PC-3 (cell line): ENCODE measurements around the gene NTM. TPM values are rescaled to one million over a fixed set of nuclear protein-coding genes. Genes with fewer than 3 reads are reported as not detected.

Source experiments
- ATAC-seq: fragments of 200-7000 bp; cut with Tn5 transposase; 2 replicates; pipeline ENCODE4 v1.9.1; 2020; ENCODE audit warnings: mild to moderate bottlenecking, moderate library complexity
- BruUV-seq: library from RNA; stranded (reverse); fragments of 400-500 nt; replicated peaks from 2 replicates; lab custom pipeline; 2021; lab: Mats Ljungman, UMichigan
- CTCF ChIA-PET: fragments of 300-600 bp; sonication (Branson Sonifier 250); formaldehyde crosslinking; loops from one replicate; lab custom pipeline; 2022; ENCODE audit warnings: antibody characterized with exemption; lab: Charles Lee
- POLR2A ChIA-PET: fragments of 300-600 bp; sonication (Branson Sonifier 250); formaldehyde crosslinking; loops from one replicate; lab custom pipeline; 2022; ENCODE audit warnings: antibody characterized with exemption; ENCODE audit not compliant: unreplicated experiment; lab: Charles Lee
- DNase-seq: peaks from one replicate; pipeline ENCODE4 v3.0.0-alpha.2; 2015
- H2AFZ ChIP-seq: fragments of 300-600 bp; sonication (generic); 2 replicates; pipeline ENCODE4 v1.6.0; 2016; ENCODE audit warnings: antibody characterized with exemption, low read length
- H3F3A ChIP-seq: fragments of 300-600 bp; sonication (generic); one replicate; pipeline ENCODE4 v1.6.0; 2017; ENCODE audit warnings: antibody characterized with exemption, low read length, control low read depth, mild to moderate bottlenecking; ENCODE audit not compliant: unreplicated experiment
- H3K27ac ChIP-seq: fragments of 300-600 bp; sonication (generic); 2 replicates; pipeline ENCODE4 v1.5.1; 2016; ENCODE audit warnings: mild to moderate bottlenecking, low read length
- H3K27me3 ChIP-seq: fragments of 300-600 bp; sonication (generic); 2 replicates; pipeline ENCODE4 v1.6.1; 2016; ENCODE audit warnings: low read length, mixed read lengths
- H3K36me3 ChIP-seq: fragments of 300-600 bp; sonication (generic); 2 replicates; pipeline ENCODE4 v1.6.1; 2016; ENCODE audit warnings: low read depth, mixed run types, low read length, mixed read lengths
- H3K4me1 ChIP-seq: fragments of 300-600 bp; sonication (generic); 2 replicates; pipeline ENCODE4 v1.5.1; 2016; ENCODE audit warnings: low read length; ENCODE audit not compliant: insufficient read depth
- H3K4me2 ChIP-seq: fragments of 300-600 bp; sonication (generic); 2 replicates; pipeline ENCODE4 v1.6.0; 2016; ENCODE audit warnings: low read length
- H3K4me3 ChIP-seq: fragments of 300-600 bp; sonication (generic); 2 replicates; pipeline ENCODE4 v1.5.1; 2016; ENCODE audit warnings: mild to moderate bottlenecking, low read length, mixed read lengths
- H3K79me2 ChIP-seq: fragments of 300-600 bp; sonication (generic); 2 replicates; pipeline ENCODE4 v1.6.1; 2017; ENCODE audit warnings: low read length, mixed read lengths
- H3K9ac ChIP-seq: fragments of 300-600 bp; sonication (generic); 2 replicates; pipeline ENCODE4 v1.6.0; 2016; ENCODE audit warnings: mild to moderate bottlenecking, low read length
- H3K9me2 ChIP-seq: fragments of 300-600 bp; sonication (generic); replicated peaks from 2 replicates; pipeline ENCODE4 v1.6.1; 2016; ENCODE audit warnings: mixed run types, low read length, mixed read lengths
- H3K9me3 ChIP-seq: fragments of 300-600 bp; sonication (generic); 2 replicates; pipeline ENCODE4 v1.6.1; 2016; ENCODE audit warnings: low read length, mixed read lengths
- H4K20me1 ChIP-seq: fragments of 300-600 bp; sonication (generic); 2 replicates; pipeline ENCODE4 v1.6.1; 2016; ENCODE audit warnings: low read length, mixed read lengths
- EZH2 ChIP-seq: fragments of 300-600 bp; sonication (generic); IDR thresholded peaks from one replicate; pipeline ENCODE4 v1.6.1; 2017; ENCODE audit warnings: antibody characterized with exemption, mild to moderate bottlenecking, low read length; ENCODE audit not compliant: unreplicated experiment
- EZH2phosphoT487 ChIP-seq: fragments of 300-600 bp; sonication (generic); IDR thresholded peaks from 2 replicates; pipeline ENCODE4 v1.6.1; 2018; ENCODE audit warnings: mild to moderate bottlenecking, antibody characterized with exemption, low read length, borderline replicate concordance
- intact Hi-C: fragments of 100-400 bp; cut with micrococcal nuclease; formaldehyde crosslinking; loops from 2 replicates; pipeline ENCODE4 v1.9.0; 2023
- total RNA-seq: library from RNA; depleted of rRNA; stranded (reverse); fragments of >200 nt; gene quantifications from 2 replicates; pipeline ENCODE4 v1.2.3, GENCODE V29; 2014
- TF ChIP-seq, protein P1 (sequence below): fragments of 300-600 bp; sonication (generic); conservative IDR thresholded peaks from 2 replicates; pipeline ENCODE4 v1.5.1; 2017; ENCODE audit warnings: antibody characterized with exemption, low read depth, mild to moderate bottlenecking, low read length

Gene NTM
- total RNA-seq, 1 experiment from 2014 or later = not detected

DNA sequence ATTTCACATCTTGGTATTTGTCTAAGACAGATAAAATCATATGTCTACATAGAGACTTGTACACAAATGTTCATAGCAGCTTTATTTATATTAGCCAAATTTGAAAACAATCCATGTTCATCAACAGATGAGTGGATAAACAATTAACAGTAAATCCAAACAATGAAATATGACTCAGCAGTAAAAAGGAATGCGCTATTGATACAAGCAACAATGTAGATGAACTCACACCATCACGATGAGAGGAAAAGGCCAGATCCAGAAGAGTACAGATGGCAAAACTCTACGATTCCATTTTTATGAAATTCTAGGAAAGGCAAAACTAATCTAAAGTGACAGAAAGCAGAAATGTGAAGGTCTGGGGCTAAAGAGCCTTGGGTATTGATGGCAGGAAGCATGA, 384.3 kb downstream of the NTM start:
- Histone ChIP-seq H3K4me1 (no peaks in the 10 kb centered on the region), H3K9ac (no peak overlapping the region), H4K20me1 (no peaks in the 10 kb centered on the region), H3K9me2 (no peaks in the 10 kb centered on the region), H3K27me3 (peaks cover 13% of the 10 kb centered on the region; the same call in 1 of the 2 replicates), H3F3A (no peaks in the 10 kb centered on the region), H3K27ac (no peak overlapping the region), H2AFZ (no peak overlapping the region), H3K4me2 (no peak overlapping the region), H3K36me3 (no peaks in the 10 kb centered on the region), H3K4me3 (no peak overlapping the region), H3K9me3 (peaks cover 3% of the 10 kb centered on the region; the same call in 1 of the 2 replicates), H3K79me2 (no peaks in the 10 kb centered on the region)
- POLR2A ChIA-PET = no interaction called here
- ATAC-seq = no peak
- intact Hi-C loops = no loop called here
- TF ChIP-seq, protein P1, sequence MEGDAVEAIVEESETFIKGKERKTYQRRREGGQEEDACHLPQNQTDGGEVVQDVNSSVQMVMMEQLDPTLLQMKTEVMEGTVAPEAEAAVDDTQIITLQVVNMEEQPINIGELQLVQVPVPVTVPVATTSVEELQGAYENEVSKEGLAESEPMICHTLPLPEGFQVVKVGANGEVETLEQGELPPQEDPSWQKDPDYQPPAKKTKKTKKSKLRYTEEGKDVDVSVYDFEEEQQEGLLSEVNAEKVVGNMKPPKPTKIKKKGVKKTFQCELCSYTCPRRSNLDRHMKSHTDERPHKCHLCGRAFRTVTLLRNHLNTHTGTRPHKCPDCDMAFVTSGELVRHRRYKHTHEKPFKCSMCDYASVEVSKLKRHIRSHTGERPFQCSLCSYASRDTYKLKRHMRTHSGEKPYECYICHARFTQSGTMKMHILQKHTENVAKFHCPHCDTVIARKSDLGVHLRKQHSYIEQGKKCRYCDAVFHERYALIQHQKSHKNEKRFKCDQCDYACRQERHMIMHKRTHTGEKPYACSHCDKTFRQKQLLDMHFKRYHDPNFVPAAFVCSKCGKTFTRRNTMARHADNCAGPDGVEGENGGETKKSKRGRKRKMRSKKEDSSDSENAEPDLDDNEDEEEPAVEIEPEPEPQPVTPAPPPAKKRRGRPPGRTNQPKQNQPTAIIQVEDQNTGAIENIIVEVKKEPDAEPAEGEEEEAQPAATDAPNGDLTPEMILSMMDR = no peak
- TF ChIP-seq EZH2 (no peak), EZH2phosphoT487 (no peak)
- DNase-seq = peak; percentile 14
- CTCF ChIA-PET = no interaction called here
- no TSS peak for BruUV-seq

DNA sequence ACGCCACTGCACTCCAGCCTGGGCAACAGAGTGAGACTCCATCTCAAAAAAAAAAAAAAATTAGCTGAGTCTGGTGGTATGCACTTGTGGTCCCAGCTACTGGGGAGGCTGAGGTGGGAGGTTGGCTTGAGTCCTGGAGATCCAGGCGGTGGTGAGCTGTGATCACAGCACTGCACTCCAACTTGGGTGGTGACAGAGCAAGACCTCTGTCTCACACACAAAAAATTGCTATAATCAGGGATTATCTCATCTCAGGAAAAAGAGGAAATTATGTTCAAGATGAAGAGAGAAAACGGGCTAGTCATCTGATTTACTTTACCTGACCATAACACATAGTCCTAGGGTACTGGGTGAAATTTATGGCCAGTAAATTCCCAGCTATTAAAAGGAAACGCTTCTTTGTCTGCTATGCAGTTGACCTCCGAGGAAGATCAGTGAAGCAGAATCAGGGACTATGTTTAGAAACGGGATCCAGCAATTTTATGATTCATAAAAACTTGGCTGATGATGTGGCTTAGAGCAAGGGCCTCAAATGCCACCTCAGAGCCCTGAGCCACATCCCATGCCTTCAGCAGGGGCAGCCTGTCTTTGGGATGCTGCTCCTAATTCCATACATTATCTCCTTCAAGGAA, 386.2 kb downstream of the NTM start:
- H3K4me3 ChIP-seq = no peak overlapping the region
- intact Hi-C loops = no loop called here
- BruUV-seq = no TSS peak
- H2AFZ ChIP-seq = no peak overlapping the region
- no peaks in the 10 kb centered on the region for H3K9me2 ChIP-seq
- CTCF ChIA-PET = no interaction called here
- peaks cover 18% of the 10 kb centered on the region; the same call in 1 of the 2 replicates for H3K27me3 ChIP-seq
- H4K20me1 ChIP-seq = no peaks in the 10 kb centered on the region
- H3K4me1 ChIP-seq = no peaks in the 10 kb centered on the region
- no peak overlapping the region for H3K9ac ChIP-seq
- no peak overlapping the region for H3K27ac ChIP-seq
- ATAC-seq (no peak), DNase-seq (no peak)
- H3K4me2 ChIP-seq = no peak overlapping the region
- H3K36me3 ChIP-seq = no peaks in the 10 kb centered on the region
- no peak for TF ChIP-seq EZH2
- POLR2A ChIA-PET = no interaction called here
- H3K79me2 ChIP-seq = no peaks in the 10 kb centered on the region
- no peaks in the 10 kb centered on the region for H3F3A ChIP-seq
- peaks cover 3% of the 10 kb centered on the region; the same call in 1 of the 2 replicates for H3K9me3 ChIP-seq

DNA sequence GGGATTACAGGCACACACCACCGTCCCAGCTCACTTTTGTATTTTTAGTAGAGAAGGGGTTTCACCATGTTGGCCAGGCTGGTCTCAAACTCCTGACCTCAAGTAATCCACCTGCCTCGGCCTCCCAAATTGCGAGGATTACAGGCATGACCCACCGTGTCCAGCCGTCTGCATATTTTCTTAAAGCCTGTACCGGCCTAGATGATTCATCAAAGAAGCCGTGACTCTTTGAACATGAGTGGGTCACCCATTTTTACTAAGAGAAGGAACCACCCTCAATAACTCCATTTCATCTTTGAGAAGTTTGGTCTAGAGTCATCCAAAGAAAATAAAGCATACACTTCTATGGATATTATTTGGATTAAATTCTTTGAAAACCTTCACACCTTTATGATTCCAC, 388.3 kb downstream of the NTM start:
- Histone ChIP-seq H3K27ac (no peak overlapping the region), H3K4me3 (no peak overlapping the region), H4K20me1 (no peaks in the 10 kb centered on the region), H3K4me1 (no peaks in the 10 kb centered on the region), H3K9me2 (no peaks in the 10 kb centered on the region), H3K79me2 (no peaks in the 10 kb centered on the region), H3K9ac (no peak overlapping the region), H3F3A (no peaks in the 10 kb centered on the region), H3K36me3 (no peaks in the 10 kb centered on the region), H3K4me2 (no peak overlapping the region), H3K9me3 (peaks cover 3% of the 10 kb centered on the region; the same call in 1 of the 2 replicates), H2AFZ (no peak overlapping the region), H3K27me3 (peaks cover 30% of the 10 kb centered on the region)
- CTCF ChIA-PET = no interaction called here
- ATAC-seq (no peak), DNase-seq (no peak)
- no peak for TF ChIP-seq EZH2phosphoT487
- intact Hi-C loops = no loop called here
- BruUV-seq = no TSS peak
- POLR2A ChIA-PET = no interaction called here
